Body of pancreas (tissue), 4 donors: ENCODE measurements around the gene DCP2.

Experiments used
- POLR2A ChIP-seq, 3 donors: fragments of 450-650 bp; IDR thresholded peaks; one replicate each; pipeline ENCODE4 v1.6.1; 2016; ENCODE audit warnings: antibody characterized with exemption in 3 of 3, mild to moderate bottlenecking in 2 of 3
- TF ChIP-seq, protein P1 (sequence below), 7 experiments: fragments of 450-650 bp in 4 of 7; fragments of 200-600 bp in 3 of 7; sonication (generic) in 3 of 7; IDR thresholded peaks; one replicate each; pipeline ENCODE4 v1.5.1; 2016 to 2019; ENCODE audit warnings: antibody characterized with exemption in 7 of 7

DNA sequence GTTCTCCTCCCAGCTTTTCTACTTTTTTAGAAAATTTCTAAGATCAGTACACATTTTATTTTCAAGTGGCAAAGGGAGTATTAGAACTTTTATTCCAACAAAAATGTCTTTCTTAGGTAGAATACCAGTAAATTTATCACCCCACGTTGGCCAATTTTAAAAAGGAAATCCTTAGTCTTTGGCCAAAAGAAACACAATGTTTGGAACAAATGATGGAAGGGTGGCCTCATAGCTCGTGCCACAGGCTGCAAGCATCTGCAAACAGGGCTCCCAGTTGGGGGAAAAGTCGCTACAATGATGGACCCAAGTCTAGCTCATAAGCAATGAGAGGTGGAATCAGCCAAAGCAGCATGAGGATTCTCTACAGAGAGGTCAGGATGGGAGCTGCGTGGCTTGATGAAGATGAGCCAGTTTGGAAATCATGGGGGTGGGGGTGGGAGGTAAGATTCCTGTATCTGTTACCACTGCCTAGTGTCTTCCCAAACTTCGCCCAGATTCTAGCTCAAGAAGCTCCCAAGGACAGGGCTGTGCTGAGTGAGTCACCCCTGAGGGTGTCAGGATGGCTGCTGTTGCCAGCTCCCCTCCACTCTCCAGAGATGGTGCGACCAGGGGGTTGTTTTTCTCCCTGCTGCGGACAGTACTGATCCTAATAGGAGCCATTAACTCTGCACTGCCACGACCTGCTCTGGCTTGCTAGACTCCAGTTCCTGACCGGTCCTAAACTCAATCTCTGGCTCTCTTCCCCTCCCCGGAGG lies 75.6 kb downstream of the DCP2 start:
- TF ChIP-seq, protein P1, sequence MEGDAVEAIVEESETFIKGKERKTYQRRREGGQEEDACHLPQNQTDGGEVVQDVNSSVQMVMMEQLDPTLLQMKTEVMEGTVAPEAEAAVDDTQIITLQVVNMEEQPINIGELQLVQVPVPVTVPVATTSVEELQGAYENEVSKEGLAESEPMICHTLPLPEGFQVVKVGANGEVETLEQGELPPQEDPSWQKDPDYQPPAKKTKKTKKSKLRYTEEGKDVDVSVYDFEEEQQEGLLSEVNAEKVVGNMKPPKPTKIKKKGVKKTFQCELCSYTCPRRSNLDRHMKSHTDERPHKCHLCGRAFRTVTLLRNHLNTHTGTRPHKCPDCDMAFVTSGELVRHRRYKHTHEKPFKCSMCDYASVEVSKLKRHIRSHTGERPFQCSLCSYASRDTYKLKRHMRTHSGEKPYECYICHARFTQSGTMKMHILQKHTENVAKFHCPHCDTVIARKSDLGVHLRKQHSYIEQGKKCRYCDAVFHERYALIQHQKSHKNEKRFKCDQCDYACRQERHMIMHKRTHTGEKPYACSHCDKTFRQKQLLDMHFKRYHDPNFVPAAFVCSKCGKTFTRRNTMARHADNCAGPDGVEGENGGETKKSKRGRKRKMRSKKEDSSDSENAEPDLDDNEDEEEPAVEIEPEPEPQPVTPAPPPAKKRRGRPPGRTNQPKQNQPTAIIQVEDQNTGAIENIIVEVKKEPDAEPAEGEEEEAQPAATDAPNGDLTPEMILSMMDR (IDR thresholded peaks at IDR 0.05): no peak
- TF ChIP-seq POLR2A (IDR thresholded peaks at IDR 0.05): no peak
